PC-3 (cell line): ENCODE results near the gene MYO1C.

Source experiments
- CTCF ChIP-seq: fragments of 300-600 bp; sonication (generic); conservative IDR thresholded peaks from 2 replicates; pipeline ENCODE4 v1.5.1; 2017; ENCODE audit warnings: antibody characterized with exemption, low read depth, mild to moderate bottlenecking, low read length
- EZH2 ChIP-seq: fragments of 300-600 bp; sonication (generic); IDR thresholded peaks from one replicate; pipeline ENCODE4 v1.6.1; 2017; ENCODE audit warnings: antibody characterized with exemption, mild to moderate bottlenecking, low read length; ENCODE audit not compliant: unreplicated experiment
- EZH2phosphoT487 ChIP-seq: fragments of 300-600 bp; sonication (generic); IDR thresholded peaks from 2 replicates; pipeline ENCODE4 v1.6.1; 2018; ENCODE audit warnings: mild to moderate bottlenecking, antibody characterized with exemption, low read length, borderline replicate concordance

GRCh38 chr17:1488826-1489270 is 3.6 kb downstream of the MYO1C start:
- TF ChIP-seq EZH2 (no peak), CTCF (no peak), EZH2phosphoT487 (no peak)
